HG02884 (cell line): ENCODE results near the gene KHDRBS2.

ENCODE experiments used
- ATAC-seq: cut with Tn5 transposase; IDR thresholded peaks from one replicate; pipeline ENCODE4 v1.9.1; 2021; ENCODE audit warnings: mild to moderate bottlenecking, moderate library complexity; ENCODE audit not compliant: unreplicated experiment

Gene KHDRBS2

GRCh38 chr6:62039605-62040004, 246.4 kb downstream of the KHDRBS2 start:
- no peak for ATAC-seq

DNA sequence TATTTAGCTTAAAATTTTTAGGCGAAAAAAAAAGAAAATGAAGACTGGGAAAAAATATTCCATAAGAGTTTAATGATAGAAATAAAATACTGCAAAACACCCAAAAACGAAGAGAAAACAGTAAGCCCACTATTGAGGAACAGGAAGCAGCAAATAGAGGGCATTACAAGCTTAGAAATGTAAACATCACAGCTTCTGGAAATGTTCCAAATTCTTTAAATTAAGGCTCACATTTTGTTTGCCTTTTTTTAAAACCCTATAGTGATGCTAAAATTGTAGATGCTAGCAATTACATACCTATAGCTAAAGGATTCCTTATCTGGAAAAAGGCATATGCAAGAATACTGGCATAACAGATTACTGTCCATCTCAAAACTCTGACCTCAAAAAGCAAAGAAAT, 248.6 kb downstream of the KHDRBS2 start:
- no peak for ATAC-seq

DNA sequence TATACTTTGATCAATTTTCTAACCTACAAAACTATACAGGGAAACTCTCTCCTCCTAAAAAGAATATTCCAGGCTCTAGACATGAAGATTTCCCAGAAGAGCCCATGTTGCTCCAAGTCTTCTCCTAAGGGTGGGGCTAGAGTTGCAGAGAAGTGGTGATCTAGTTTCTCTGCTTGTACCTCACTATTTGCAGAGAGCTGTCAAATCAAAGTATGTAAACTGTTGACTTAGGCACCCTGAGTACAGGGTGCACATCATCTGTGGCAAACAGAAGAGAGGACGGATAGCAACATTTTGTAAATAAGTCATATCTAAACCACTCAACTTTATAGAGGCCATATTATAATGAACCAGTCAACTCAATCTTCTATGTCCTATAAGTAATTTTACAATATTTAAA, 250.1 kb downstream of the KHDRBS2 start:
- no peak for ATAC-seq

DNA sequence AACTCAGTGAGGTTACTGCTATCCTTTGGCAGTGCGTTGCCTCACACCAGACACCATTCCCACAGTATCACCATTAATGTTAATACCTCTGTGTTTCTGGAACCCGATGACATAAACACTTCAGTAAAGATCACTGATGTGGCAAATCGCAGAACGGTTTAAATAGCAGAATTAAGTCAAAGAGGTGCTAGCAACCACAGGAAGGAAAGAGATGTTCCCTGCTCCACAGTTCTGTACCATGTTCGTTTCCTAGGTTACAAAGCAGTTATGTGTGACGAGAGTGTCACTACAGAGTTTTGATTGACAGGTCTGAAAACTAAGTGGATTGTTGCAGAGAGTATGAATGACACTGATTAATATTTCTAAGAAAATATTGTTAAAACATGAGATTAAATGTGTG, 272.3 kb downstream of the KHDRBS2 start:
- no peak for ATAC-seq

DNA sequence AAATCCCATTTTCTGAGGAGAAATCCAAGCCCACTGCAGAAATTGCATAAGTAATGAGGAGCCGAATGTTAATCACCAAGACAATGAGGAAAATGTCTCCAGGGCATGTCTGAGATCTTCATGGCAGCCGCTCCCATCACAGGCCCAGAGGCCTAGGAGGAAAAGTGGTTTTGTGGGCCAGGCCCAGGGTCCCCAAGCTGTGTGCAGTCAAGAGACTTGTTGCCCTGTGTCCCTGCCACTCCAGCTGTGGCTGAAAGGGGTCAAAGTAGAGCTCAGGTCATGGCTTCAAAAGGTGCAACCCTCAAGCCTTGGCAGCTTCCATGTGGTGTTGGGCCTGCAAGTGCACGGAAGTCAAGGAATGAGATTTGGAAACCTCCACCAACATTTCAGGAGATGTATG, 276.6 kb downstream of the KHDRBS2 start:
- ATAC-seq: no peak

GRCh38 chr6:61989616-61990015, 296.4 kb downstream of the KHDRBS2 start:
- no peak for ATAC-seq

DNA sequence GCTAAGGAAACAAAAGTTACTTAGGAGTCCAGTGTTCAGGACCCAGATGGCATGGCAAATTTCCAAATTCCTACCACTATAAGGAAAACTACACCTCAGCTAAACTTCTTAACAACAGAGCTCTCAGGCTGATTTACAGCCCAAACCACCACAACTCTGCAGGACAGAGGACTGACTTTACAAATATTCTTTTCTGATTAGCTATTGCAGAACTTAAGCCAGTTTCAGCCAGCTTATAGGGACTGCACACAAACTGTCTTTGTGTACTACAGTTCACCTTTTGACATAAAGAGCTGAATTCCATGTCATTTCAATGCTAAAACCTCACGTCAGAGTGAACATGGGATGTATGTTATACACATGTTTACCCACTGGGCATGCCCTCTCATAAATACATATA, 305.4 kb downstream of the KHDRBS2 start:
- ATAC-seq: no peak

DNA sequence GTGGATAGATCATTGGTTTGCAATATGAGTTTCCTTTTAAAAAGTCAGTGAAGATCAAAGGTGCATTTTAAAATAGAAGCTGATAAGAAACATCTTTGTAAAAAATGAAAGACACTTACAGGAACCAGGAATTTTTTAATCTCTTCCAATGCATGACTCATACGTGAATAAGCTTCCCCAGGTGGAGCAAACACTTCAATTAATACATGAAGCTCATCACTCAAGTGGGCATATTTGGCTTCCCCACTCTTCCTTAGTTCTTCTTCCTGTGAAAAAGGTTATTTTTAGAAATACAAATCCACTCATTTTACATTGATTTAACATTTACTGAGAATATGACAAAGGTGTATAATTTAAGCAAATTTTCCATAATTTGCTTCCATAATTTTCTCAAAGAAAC, 308.1 kb downstream of the KHDRBS2 start:
- no peak for ATAC-seq

DNA sequence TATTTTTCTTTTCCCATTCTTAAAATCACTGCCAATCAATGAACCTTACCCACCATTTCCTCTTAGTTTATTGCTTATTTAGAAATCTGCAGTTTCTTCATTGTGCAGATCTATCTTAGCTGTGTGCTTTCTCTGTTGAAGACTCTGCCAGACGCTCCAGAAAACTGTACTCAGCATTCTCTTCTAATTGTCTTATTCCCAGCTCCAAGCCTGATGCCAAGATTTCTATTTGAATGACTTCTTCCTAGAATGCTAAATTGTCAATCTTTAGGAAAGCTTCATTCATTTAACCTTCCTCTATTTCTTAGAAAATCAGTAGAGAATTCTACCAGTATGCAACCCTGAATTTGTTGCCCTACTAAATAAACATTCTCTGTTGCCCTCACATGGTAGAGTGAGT, 308.9 kb downstream of the KHDRBS2 start:
- no peak for ATAC-seq

- no peak for ATAC-seq
These were observed 326.8 kb downstream of the KHDRBS2 start for GRCh38 chr6:61959196-61959595.

- no peak for ATAC-seq
These were observed 332.2 kb downstream of the KHDRBS2 start for GRCh38 chr6:61953851-61954250.

GRCh38 chr6:61951586-61951985, 334.4 kb downstream of the KHDRBS2 start:
- no peak for ATAC-seq

GRCh38 chr6:61950811-61951210, 335.2 kb downstream of the KHDRBS2 start:
- ATAC-seq: no peak

DNA sequence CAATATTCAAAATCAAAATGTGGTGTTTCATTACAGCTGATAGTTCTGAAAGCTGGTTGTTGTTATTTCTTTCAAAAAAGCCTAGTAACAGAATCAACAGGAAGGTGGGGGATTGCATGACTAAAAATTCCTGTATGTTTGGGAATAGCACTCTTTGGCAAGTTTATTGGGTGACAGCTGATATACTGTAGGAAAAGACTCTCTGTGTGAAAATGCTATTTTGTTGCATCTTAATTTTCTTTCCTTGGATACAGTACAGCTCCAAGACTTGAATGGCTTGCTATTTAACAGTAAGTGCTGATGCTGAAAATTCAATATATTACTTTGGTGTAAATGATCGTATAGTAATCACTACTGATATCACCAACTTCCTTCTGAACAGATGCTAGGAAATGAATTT, 336.1 kb downstream of the KHDRBS2 start:
- no peak for ATAC-seq

GRCh38 chr6:61949161-61949560, 336.9 kb downstream of the KHDRBS2 start:
- no peak for ATAC-seq

DNA sequence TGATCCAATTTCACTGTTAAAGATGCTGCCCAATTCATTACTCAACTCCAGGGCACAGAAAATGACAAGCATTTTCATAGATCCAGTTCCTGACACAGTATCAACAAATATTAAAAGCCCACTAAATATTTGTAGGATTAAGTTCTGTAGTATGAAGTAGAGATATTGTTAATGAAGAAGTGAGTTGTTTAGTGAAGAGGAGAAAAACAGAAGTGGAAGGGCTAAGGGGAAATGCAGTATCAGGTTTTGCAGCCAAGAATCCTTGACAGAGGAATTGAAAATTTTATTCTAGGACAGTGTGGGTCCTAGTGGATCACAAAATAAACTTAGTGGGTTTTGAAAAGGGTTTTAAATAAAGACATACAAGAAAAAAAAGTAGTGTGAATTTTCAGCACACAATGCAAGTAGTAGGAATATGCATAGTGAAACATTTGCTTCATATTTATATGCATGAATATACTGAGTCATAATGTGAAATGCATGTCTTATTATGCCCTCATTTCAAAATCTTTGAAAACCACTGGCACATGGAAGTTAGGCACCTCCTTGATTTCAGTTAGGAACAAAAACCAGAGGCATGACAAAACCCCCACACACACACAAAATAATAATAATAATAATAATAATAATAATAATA, 338.6 kb downstream of the KHDRBS2 start:
- ATAC-seq: no peak

DNA sequence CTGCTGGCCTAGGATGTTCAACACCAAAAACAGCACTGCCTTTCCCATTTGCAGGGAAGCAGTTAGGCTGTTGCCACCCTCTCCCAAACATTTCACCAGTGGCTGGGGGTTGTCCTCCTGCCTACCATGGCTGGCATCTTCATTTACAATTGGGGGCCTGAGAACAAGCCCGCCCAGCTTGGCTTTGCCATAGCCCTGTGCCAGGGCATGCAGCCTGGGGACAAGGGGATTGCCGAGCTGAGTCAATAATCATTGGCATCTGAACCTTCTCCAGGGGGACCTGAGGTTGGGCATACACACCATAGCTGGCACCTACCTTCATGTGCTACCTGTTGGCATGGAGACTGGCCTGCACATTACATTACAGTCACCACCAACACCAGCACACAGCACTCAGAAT, 345.1 kb downstream of the KHDRBS2 start:
- ATAC-seq: no peak

DNA sequence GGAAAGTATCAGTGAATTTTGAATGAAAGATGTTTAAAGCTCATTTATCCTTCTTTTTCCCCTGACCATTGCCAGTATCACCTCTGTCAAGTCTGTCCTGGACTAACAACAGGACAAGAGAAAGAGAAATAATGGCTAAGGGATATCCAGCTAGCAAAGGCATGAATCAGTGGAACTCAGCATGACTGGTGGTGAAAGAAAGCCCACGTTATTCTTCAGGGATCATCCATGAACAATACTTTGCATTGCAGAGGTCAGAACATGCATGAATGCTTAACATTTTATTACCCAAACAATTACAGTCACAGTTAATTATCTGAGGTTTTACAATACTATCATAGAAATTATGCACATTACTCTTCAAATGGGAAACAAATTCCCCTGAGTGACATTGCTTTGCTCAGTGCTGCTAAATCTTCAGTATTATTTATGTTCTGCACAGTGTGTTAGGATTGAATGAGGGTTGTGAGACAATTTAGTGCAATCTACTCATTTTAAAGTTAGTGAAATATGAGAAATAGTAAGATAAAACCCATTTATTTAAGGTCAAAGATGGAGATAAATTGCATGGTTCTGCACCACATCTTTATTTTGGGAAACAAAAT, 350.7 kb downstream of the KHDRBS2 start:
- ATAC-seq: no peak

DNA sequence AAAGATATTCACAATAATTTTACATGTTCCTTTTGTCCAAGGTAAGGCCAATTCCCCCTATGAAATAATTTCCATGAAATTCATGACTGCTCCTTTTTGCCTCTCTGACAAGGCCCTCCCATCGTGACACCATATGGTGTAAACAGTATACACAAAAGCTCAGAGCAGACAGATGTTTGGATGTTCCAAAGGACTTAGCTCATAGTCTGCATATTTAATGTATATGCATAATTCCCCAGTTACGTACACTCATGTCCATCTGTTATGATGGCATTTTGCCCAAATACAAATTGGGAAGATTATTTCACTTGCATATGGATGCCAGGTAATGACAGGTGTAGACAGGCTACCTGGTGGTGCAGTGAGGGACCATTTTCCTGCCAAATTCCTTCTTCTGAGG, 376.5 kb downstream of the KHDRBS2 start:
- no peak for ATAC-seq

DNA sequence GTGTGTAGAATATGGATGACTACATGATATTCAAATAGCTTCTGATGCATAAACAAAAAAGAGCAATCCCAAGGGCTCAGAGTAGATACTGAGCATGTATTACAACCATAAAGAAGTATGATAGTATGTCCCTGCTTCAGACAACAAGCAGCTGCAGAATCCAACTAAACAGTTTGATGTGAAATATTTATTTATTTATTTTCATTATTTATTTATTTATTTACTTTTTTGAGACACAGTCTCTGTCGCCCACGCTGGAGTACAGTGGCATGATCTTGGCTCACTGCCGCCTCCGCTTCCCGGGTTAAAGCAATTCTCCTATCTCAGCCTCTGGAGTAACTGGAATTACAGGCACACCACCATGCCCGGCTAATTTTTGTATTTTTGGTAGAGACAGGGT, 384.3 kb downstream of the KHDRBS2 start:
- no peak for ATAC-seq

- ATAC-seq: no peak
These were observed 391.5 kb downstream of the KHDRBS2 start for GRCh38 chr6:61894536-61894935.

DNA sequence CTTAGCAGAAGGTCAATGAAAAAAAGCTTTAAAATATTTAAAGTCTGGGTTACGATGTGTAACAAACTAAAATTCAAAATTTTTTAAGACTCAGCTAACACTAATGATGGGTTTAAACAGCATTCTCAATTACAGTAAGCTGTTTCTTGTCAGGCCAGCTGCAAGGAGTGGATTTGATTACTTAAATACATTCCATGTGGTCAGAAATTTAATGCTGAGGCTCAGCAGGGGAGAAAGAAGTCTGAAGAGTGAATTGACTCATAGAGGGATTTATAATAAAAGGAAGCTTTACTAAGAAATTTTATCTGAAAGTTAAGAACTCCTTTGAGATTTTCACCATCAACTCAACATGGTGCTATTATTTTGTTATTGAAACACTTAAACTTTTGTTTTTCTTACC, 398.6 kb downstream of the KHDRBS2 start:
- ATAC-seq: no peak

DNA sequence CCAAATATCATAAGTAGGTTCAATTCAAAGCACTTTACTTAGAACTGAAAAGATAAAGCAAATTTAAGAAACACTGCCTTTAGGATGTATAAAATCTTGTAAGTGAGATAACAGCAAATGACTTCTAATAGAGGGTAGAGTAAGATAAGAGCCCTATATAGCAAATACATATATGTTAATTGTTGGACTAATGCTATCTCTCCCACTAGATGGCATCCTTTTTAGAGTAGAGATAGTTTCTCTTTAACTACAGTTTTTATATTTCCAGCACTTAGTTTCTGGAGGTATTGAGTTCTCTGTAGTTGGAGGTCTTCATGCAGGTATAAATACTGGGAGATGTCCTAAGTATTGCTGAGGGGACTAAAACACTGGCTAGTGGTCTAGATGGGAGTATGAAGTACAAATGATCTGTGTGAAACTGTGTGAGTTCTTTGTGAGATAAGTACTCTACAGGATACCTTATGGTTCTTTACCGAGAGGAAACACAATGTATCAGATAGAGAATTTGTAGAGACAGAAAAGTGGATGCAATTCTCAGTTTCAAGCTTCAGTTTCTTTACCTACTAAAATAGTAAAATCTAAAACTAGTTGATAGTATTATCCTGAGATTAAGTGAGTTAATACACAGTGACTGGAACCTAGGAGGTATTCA, 399.3 kb downstream of the KHDRBS2 start:
- peak; percentile 57 for ATAC-seq
